ENCODE results near the gene SPACDR. TPM values are rescaled to one million over a fixed set of nuclear protein-coding genes. Genes with fewer than 3 reads are reported as not detected.

SPACDR gene
- total RNA-seq, 1 experiment from 2014 or later: 1.5 TPM

- no peaks in the 10 kb centered on the region; the same call in 1 of the 2 replicates for H3K36me3 ChIP-seq (ENCODE audit: control insufficient read depth, insufficient read depth, low read length)
- peak; percentile 68 for ATAC-seq
- no peaks in the 10 kb centered on the region for H3K27me3 ChIP-seq (ENCODE audit: control insufficient read depth, insufficient read depth, low read length)
- H3K4me1 ChIP-seq (ENCODE audit: control insufficient read depth, insufficient read depth, low read length): peaks cover 43% of the 10 kb centered on the region
- no peak for DNase-seq (ENCODE audit: low read depth, low spot score)
- H3K9me3 ChIP-seq (ENCODE audit: control insufficient read depth, insufficient read depth, low read depth, low read length): no peaks in the 10 kb centered on the region
- intact Hi-C loops (cut with micrococcal nuclease; ENCODE audit: unreplicated experiment): no loop called here
- TF ChIP-seq POLR2AphosphoS5 (IDR thresholded peaks at IDR 0.05; ENCODE audit: low read depth, low read length): peak; percentile 66
- TF ChIP-seq CTCF (IDR thresholded peaks at IDR 0.05): no peak
- peak; percentile 30; the same call in 1 of the 2 replicates for TF ChIP-seq SIN3A (IDR thresholded peaks at IDR 0.05; ENCODE audit: borderline replicate concordance, insufficient read depth, low read depth, low read length)
- TF ChIP-seq TCF7L2 (IDR thresholded peaks at IDR 0.05; ENCODE audit: low read depth, low read length): 0 out of 2 replicates have a peak, but pooled peaks have one; percentile 61
- no peak for TF ChIP-seq REST (IDR thresholded peaks at IDR 0.05; ENCODE audit: insufficient read depth in 1 of 2, low read depth in 2 of 2, low read length in 1 of 2)
- BruUV-seq (replicated peaks): TSS peak; percentile 96
- POLR2A ChIA-PET: no interaction called here
- in situ Hi-C loops (cut with HindIII; ENCODE audit: low pct_unique_long_range_greater_than_20kb, low sequenced_read_pairs): no loop called here
- H3K4me3 ChIP-seq (ENCODE audit: low read depth in 2 of 2, low read length in 2 of 2): peak overlapping the region; percentile 67 to 82
- CTCF ChIA-PET: interaction anchor here (1.0 kb wide), 1 partner anchor 110 kb away, joined by 4 read pairs; no protein-coding TSS in a partner anchor
- H3K27ac ChIP-seq (ENCODE audit: low read length): peak overlapping the region; percentile 86
These were observed 28.4 kb downstream of the SPACDR start for GRCh38 chr7:100435401-100436304.

GRCh38 chr7:100434297-100435144, 29.5 kb downstream of the SPACDR start:
- BruUV-seq (replicated peaks): no TSS peak
- no peak for ATAC-seq
- POLR2A ChIA-PET: no interaction called here
- Histone ChIP-seq H3K4me1 (ENCODE audit: control insufficient read depth, insufficient read depth, low read length) (peaks cover 43% of the 10 kb centered on the region), H3K36me3 (ENCODE audit: control insufficient read depth, insufficient read depth, low read length) (no peaks in the 10 kb centered on the region; the same call in 1 of the 2 replicates), H3K9me3 (ENCODE audit: control insufficient read depth, insufficient read depth, low read depth, low read length) (no peaks in the 10 kb centered on the region), H3K27me3 (ENCODE audit: control insufficient read depth, insufficient read depth, low read length) (no peaks in the 10 kb centered on the region), H3K27ac (ENCODE audit: low read length) (peak overlapping the region; percentile 98), H3K4me3 (ENCODE audit: low read depth in 2 of 2, low read length in 2 of 2) (peak overlapping the region; percentile 67 to 82)
- in situ Hi-C loops (cut with HindIII; ENCODE audit: low pct_unique_long_range_greater_than_20kb, low sequenced_read_pairs) (no loop called here), intact Hi-C loops (cut with micrococcal nuclease; ENCODE audit: unreplicated experiment) (no loop called here)
- TF ChIP-seq POLR2AphosphoS5 (IDR thresholded peaks at IDR 0.05; ENCODE audit: low read depth, low read length) (no peak), TCF7L2 (IDR thresholded peaks at IDR 0.05; ENCODE audit: low read depth, low read length) (no peak), CTCF (IDR thresholded peaks at IDR 0.05) (no peak), SIN3A (IDR thresholded peaks at IDR 0.05; ENCODE audit: borderline replicate concordance, insufficient read depth, low read depth, low read length) (no peak), REST (IDR thresholded peaks at IDR 0.05; ENCODE audit: insufficient read depth in 1 of 2, low read depth in 2 of 2, low read length in 1 of 2) (no peak)
- DNase-seq (ENCODE audit: low read depth, low spot score): no peak
- CTCF ChIA-PET: interaction anchor here (1.1 kb wide), 1 partner anchor 130 kb away, joined by 4 read pairs; no protein-coding TSS in a partner anchor

Data from Panc1 (cell line).